Measurements from ENCODE around the gene CCDC12.

DNA sequence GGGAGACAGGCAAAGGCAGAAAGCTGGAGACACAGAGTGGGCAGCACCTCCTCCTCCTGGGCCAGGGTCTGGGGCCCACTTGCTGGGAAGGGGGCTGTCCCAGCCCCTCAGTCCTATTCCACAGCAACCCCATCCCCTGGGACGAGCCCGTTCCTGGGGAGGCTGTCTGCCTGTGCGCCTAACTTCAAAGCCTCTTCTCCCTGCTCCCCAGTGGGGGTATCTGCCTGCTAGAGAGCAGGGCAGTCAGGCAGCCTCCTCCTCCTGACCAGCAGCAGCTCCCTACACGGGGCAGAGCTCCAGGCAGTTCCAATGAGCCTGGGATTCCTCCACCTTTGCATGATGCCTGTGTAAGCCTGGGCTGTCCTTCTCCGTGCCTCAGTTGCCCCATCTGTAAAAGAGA, 92.1 kb downstream of the CCDC12 start:
- TF ChIP-seq ELF4 (IDR thresholded peaks at IDR 0.05) (no peak), HDGF (IDR thresholded peaks at IDR 0.05; ENCODE audit: borderline replicate concordance) (no peak), FOXA1 (IDR thresholded peaks at IDR 0.05) (no peak), SUZ12 (IDR thresholded peaks at IDR 0.05) (no peak), BHLHE40 (IDR thresholded peaks at IDR 0.05; ENCODE audit: borderline replicate concordance) (no peak), SP1 (IDR thresholded peaks at IDR 0.05) (no peak), ARNT (IDR thresholded peaks at IDR 0.05) (no peak), FOXK2 (IDR thresholded peaks at IDR 0.05) (no peak), FOXM1 (IDR thresholded peaks at IDR 0.05; ENCODE audit: borderline replicate concordance) (no peak), ZNF384 (IDR thresholded peaks at IDR 0.05) (no peak), TARDBP (IDR thresholded peaks at IDR 0.05) (no peak), NFRKB (IDR thresholded peaks at IDR 0.05) (no peak)
